ENCODE measurements around the gene TFF2. TPM values are rescaled to one million over a fixed set of nuclear protein-coding genes. Genes with fewer than 3 reads are reported as not detected.
A peak's percentile ranks its signal among the peaks of the same experiment; 100 is the strongest.

Gene TFF2
- total RNA-seq, 1 donor from 2014 or later, result not detected

GRCh38 chr21:42337830-42338728, 12.7 kb downstream of the TFF2 start:
- DNase-seq (ENCODE audit: missing footprints), result no peak
- intact Hi-C loops (cut with DNase I), result loop anchor here (5.0 kb wide), 1 partner anchor 109 kb away; no protein-coding TSS in a partner anchor
- ATAC-seq, result peak; percentile 50

GRCh38 chr21:42337276-42337675, 13.5 kb downstream of the TFF2 start:
- ATAC-seq (no peak), DNase-seq (ENCODE audit: missing footprints) (no peak)
- intact Hi-C loops (cut with DNase I), result loop anchor here (5.0 kb wide), 1 partner anchor 110 kb away; no protein-coding TSS in a partner anchor

GRCh38 chr21:42336054-42336453, 14.7 kb downstream of the TFF2 start:
- no peak for ATAC-seq
- intact Hi-C loops (cut with DNase I), result loop anchor here (5.0 kb wide), 1 partner anchor 111 kb away; no protein-coding TSS in a partner anchor
- DNase-seq (ENCODE audit: missing footprints), result no peak

GRCh38 chr21:42332557-42333317, 18.1 kb downstream of the TFF2 start:
- intact Hi-C loops (cut with DNase I), result no loop called here
- no peak for DNase-seq (ENCODE audit: missing footprints)
- ATAC-seq, result no peak

GRCh38 chr21:42331660-42332059, 19.1 kb downstream of the TFF2 start:
- intact Hi-C loops (cut with DNase I), result no loop called here
- DNase-seq (ENCODE audit: missing footprints) (no peak), ATAC-seq (no peak)

GRCh38 chr21:42330380-42331371, 20.1 kb downstream of the TFF2 start:
- DNase-seq (ENCODE audit: missing footprints), result no peak
- ATAC-seq, result no peak
- intact Hi-C loops (cut with DNase I), result no loop called here

- DNase-seq (ENCODE audit: missing footprints) (no peak), ATAC-seq (no peak)
- intact Hi-C loops (cut with DNase I), result no loop called here
Measured at GRCh38 chr21:42324896-42325295, 25.9 kb downstream of the TFF2 start.

- intact Hi-C loops (cut with DNase I), result no loop called here
- no peak for DNase-seq (ENCODE audit: missing footprints)
- no peak for ATAC-seq
Measured at GRCh38 chr21:42321845-42322244, 28.9 kb downstream of the TFF2 start.

GRCh38 chr21:42321231-42321630, 29.6 kb downstream of the TFF2 start:
- intact Hi-C loops (cut with DNase I), result no loop called here
- DNase-seq (ENCODE audit: missing footprints) (no peak), ATAC-seq (no peak)

GRCh38 chr21:42320791-42321190, 30.0 kb downstream of the TFF2 start:
- no peak for DNase-seq (ENCODE audit: missing footprints)
- no peak for ATAC-seq
- intact Hi-C loops (cut with DNase I), result no loop called here

- intact Hi-C loops (cut with DNase I), result no loop called here
- no peak for DNase-seq (ENCODE audit: missing footprints)
- ATAC-seq, result no peak
Measured at GRCh38 chr21:42319851-42320572, 30.8 kb downstream of the TFF2 start.

GRCh38 chr21:42319376-42319775, 31.4 kb downstream of the TFF2 start:
- intact Hi-C loops (cut with DNase I), result no loop called here
- ATAC-seq (no peak), DNase-seq (ENCODE audit: missing footprints) (peak; percentile 83)

- intact Hi-C loops (cut with DNase I), result no loop called here
- no peak for DNase-seq (ENCODE audit: missing footprints)
- no peak for ATAC-seq
Measured at GRCh38 chr21:42317826-42318746, 32.7 kb downstream of the TFF2 start.

- ATAC-seq (no peak), DNase-seq (ENCODE audit: missing footprints) (no peak)
- intact Hi-C loops (cut with DNase I), result no loop called here
Measured at GRCh38 chr21:42317341-42317741, 33.5 kb downstream of the TFF2 start.

GRCh38 chr21:42316891-42317290, 33.9 kb downstream of the TFF2 start:
- DNase-seq (ENCODE audit: missing footprints), result no peak
- no peak for ATAC-seq
- intact Hi-C loops (cut with DNase I), result no loop called here

- intact Hi-C loops (cut with DNase I), result no loop called here
- DNase-seq (ENCODE audit: missing footprints) (no peak), ATAC-seq (no peak)
Measured at GRCh38 chr21:42315296-42315891, 35.4 kb downstream of the TFF2 start, which contains the start of gene TFF3. TFF3 (minus strand) TSS chr21:42315409; CDS start chr21:42315374, 35 bp downstream.
